Suprapubic skin (tissue), 3 donors: ENCODE results near the gene TMEM232.

Experiments
- CTCF ChIP-seq, 2 donors: fragments of 200-600 bp in 1 of 2; fragments of 450-650 bp in 1 of 2; sonication (generic) in 1 of 2; IDR thresholded peaks; one replicate each; pipeline ENCODE4 v1.5.1; 2016 to 2019; ENCODE audit warnings: antibody characterized with exemption in 2 of 2, mild to moderate bottlenecking in 1 of 2, moderate library complexity in 1 of 2
- POLR2A ChIP-seq, 2 donors: fragments of 450-650 bp; IDR thresholded peaks; one replicate each; pipeline ENCODE4 v1.6.1; 2017; ENCODE audit warnings: antibody characterized with exemption in 2 of 2, mild to moderate bottlenecking in 2 of 2, moderate library complexity in 2 of 2

- no peak for TF ChIP-seq CTCF (IDR thresholded peaks at IDR 0.05)
- TF ChIP-seq POLR2A (IDR thresholded peaks at IDR 0.05): no peak
These were observed 499 bp upstream of the TMEM232 start for GRCh38 chr5:110727025-110727314.
